ENCODE measurements around the gene RAB11FIP2.

- TF ChIP-seq POLR2A (IDR thresholded peaks at IDR 0.05) (no peak), EP300 (IDR thresholded peaks at IDR 0.05; ENCODE audit: low read depth) (no peak)
Measured at GRCh38 chr10:117955176-117955575, 91.6 kb downstream of the RAB11FIP2 start.

Data from transverse colon (tissue), 1 donor.